ENCODE measurements around the gene VCPKMT. TPM values are rescaled to one million over a fixed set of nuclear protein-coding genes. Genes with fewer than 3 reads are reported as not detected.
A peak's percentile ranks its signal among the peaks of the same experiment; 100 is the strongest.

Gene VCPKMT
- polyA plus RNA-seq, 2 of the 4 experiments (the other 2 are of a cell fraction), result 8.0 to 12.2 TPM

GRCh38 chr14:50101417-50101816 lies 15.0 kb downstream of the VCPKMT start:
- no peak for TF ChIP-seq ESRRA (IDR thresholded peaks at IDR 0.05; ENCODE audit: borderline replicate concordance, low read length)
- no peak for TF ChIP-seq CEBPB (IDR thresholded peaks at IDR 0.05)
- ChIA-PET CTCF (interaction anchor here (1.2 to 13.3 kb wide), 4 partner anchors 10 to 248 kb away, joined by 4 to 259 read pairs (median 15); no protein-coding TSS in a partner anchor), POLR2A (no interaction called here)
- 98% methylated on average over 7 of the region's 7 CpGs for WGBS (ENCODE audit: missing lambda C conversion rate)
- FAIRE-seq (no peak), DNase-seq (ENCODE audit: low read depth in 1 of 2, low spot score in 1 of 2) (no peak), ATAC-seq (no peak)
- H3K4me2 ChIP-seq, result no peak overlapping the region
- no peak overlapping the region for H3K4me3 ChIP-seq
- peaks cover 15% of the 10 kb centered on the region; the same call in 2 of the 3 replicates for H3K4me1 ChIP-seq
- H3K27ac ChIP-seq, result no peak overlapping the region
- H3K9me3 ChIP-seq, result no peaks in the 10 kb centered on the region

DNA sequence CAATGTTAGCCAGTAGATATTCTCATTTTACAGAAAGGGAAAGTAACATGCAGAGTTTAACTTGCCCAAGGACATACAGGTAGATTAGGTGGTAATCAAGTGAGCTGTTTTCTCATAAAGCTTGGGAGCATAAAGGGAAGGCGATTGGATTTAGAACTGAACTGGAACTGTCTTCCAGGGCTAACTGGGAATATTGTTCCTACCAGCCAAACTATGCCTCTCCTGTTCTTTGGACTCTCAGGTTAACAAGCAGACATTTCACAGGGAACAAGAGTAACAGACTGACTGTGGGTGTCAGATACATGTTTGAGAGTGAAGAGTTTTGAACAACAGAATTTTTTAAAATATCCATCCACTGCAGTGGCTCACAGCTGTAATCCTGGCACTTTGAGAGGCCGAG lies 15.6 kb downstream of the VCPKMT start:
- FAIRE-seq (no peak), DNase-seq (ENCODE audit: low read depth in 1 of 2, low spot score in 1 of 2) (no peak), ATAC-seq (no peak)
- H3K4me3 ChIP-seq, result no peak overlapping the region
- 83% methylated on average over 2 of the region's 2 CpGs for WGBS (ENCODE audit: missing lambda C conversion rate)
- H3K9me3 ChIP-seq, result no peaks in the 10 kb centered on the region
- TF ChIP-seq KDM1A (IDR thresholded peaks at IDR 0.05; ENCODE audit: low read depth) (no peak), CHD4 (IDR thresholded peaks at IDR 0.05; ENCODE audit: borderline replicate concordance) (no peak), HOXA7 (CRISPR knock-in tag; IDR thresholded peaks at IDR 0.05) (no peak), CEBPB (IDR thresholded peaks at IDR 0.05) (no peak), ZNF302 (CRISPR knock-in tag; IDR thresholded peaks at IDR 0.05) (no peak)
- TF ChIP-seq, protein P1, sequence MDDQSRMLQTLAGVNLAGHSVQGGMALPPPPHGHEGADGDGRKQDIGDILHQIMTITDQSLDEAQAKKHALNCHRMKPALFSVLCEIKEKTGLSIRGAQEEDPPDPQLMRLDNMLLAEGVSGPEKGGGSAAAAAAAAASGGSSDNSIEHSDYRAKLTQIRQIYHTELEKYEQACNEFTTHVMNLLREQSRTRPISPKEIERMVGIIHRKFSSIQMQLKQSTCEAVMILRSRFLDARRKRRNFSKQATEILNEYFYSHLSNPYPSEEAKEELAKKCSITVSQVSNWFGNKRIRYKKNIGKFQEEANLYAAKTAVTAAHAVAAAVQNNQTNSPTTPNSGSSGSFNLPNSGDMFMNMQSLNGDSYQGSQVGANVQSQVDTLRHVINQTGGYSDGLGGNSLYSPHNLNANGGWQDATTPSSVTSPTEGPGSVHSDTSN (IDR thresholded peaks at IDR 0.05), result no peak
- ChIA-PET CTCF (interaction anchor here (1.2 to 13.3 kb wide), 4 partner anchors 10 to 247 kb away, joined by 4 to 259 read pairs (median 15); no protein-coding TSS in a partner anchor), POLR2A (no interaction called here)
- no peak overlapping the region for H3K27ac ChIP-seq
- no peak overlapping the region for H3K4me2 ChIP-seq
- peaks cover 15% of the 10 kb centered on the region; the same call in 2 of the 3 replicates for H3K4me1 ChIP-seq

DNA sequence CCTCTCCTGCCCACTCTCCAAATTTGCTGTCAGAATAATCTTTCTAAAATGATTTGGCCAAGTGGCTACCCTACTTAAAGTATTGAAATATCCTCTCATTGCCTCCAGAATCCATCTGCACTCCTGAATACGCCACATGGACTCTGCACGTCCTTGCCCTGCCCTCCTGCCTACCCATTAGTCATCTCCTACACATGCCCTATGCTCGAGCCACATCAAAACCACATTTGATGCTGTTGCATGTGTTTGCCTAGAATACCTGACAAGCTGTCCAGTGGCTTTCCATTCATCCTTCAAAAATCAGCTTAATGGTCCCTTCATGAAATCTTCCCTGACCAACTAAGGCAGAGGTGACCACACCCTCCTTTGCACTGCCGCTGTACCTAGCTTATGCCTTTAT lies 17.0 kb downstream of the VCPKMT start:
- peaks cover 10% of the 10 kb centered on the region; the same call in 2 of the 3 replicates for H3K4me1 ChIP-seq
- TF ChIP-seq REST (IDR thresholded peaks at IDR 0.05), result no peak
- TF ChIP-seq, protein P2, sequence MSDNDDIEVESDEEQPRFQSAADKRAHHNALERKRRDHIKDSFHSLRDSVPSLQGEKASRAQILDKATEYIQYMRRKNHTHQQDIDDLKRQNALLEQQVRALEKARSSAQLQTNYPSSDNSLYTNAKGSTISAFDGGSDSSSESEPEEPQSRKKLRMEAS (IDR thresholded peaks at IDR 0.05), result 0 out of 2 replicates have a peak, but pooled peaks have one; percentile 20
- DNase-seq (ENCODE audit: low read depth in 1 of 2, low spot score in 1 of 2) (no peak), FAIRE-seq (no peak), ATAC-seq (peak in 1 of 2 experiments; percentile 33; a peak in 1 of 6 replicates)
- 68% methylated on average over 4 of the region's 4 CpGs for WGBS (ENCODE audit: missing lambda C conversion rate)
- no peak overlapping the region for H3K4me2 ChIP-seq
- CTCF ChIA-PET, result interaction anchor here (0.5 to 13.3 kb wide), 2 partner anchors 220 to 233 kb away, joined by 4 to 259 read pairs; no protein-coding TSS in a partner anchor
- no peak overlapping the region for H3K27ac ChIP-seq
- POLR2A ChIA-PET, result interaction anchor here (0.6 kb wide), 1 partner anchor 207 kb away, joined by 3 read pairs; the partner anchor contains the start of gene ARF6
- no peak overlapping the region for H3K4me3 ChIP-seq
- no peaks in the 10 kb centered on the region for H3K9me3 ChIP-seq

DNA sequence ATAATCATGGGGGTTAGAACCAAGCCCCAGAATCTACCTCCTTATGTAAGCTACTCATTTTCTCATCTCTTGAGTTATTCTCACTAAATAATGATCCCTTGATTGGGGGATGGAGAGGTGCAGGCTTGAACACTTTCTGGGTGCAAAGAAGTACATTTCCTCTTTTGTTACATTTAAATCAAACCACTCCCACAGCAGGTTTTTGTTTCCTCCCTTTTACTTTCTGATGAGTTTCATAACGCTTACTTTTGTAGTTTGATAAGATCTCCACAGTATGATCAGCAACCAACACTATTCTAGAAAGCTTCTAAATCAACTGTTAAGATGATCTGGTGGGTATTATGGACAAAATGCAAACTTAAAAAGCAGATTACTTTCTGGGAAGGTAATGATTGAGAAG lies 20.5 kb downstream of the VCPKMT start:
- ChIA-PET POLR2A (no interaction called here), CTCF (interaction anchor here (0.8 to 13.3 kb wide), 6 partner anchors 10 to 441 kb away, joined by 3 to 259 read pairs (median 6); no protein-coding TSS in a partner anchor)
- TF ChIP-seq HOXA7 (CRISPR knock-in tag; IDR thresholded peaks at IDR 0.05) (no peak), BHLHE40 (IDR thresholded peaks at IDR 0.05; ENCODE audit: low read depth, low read length) (no peak), CBX8 (IDR thresholded peaks at IDR 0.05) (no peak), MYC (IDR thresholded peaks at IDR 0.05; ENCODE audit: borderline replicate concordance, low read length) (no peak), HEYL (CRISPR knock-in tag; IDR thresholded peaks at IDR 0.05) (no peak), ZNF302 (CRISPR knock-in tag; IDR thresholded peaks at IDR 0.05) (no peak), NPAS2 (CRISPR knock-in tag; IDR thresholded peaks at IDR 0.05; ENCODE audit: borderline replicate concordance) (no peak), HES2 (IDR thresholded peaks at IDR 0.05) (no peak), POLR2AphosphoS2 (conservative IDR thresholded peaks at IDR 0.05; ENCODE audit: low read length) (no peak), CHD4 (IDR thresholded peaks at IDR 0.05; ENCODE audit: borderline replicate concordance) (no peak), RNF2 (IDR thresholded peaks at IDR 0.05; ENCODE audit: borderline replicate concordance, low read depth) (no peak)
- Histone ChIP-seq H3K9me3 (no peaks in the 10 kb centered on the region), H3K27ac (no peak overlapping the region), H3K4me1 (no peaks in the 10 kb centered on the region), H3K4me2 (no peak overlapping the region), H3K4me3 (no peak overlapping the region)
- DNase-seq (ENCODE audit: low read depth in 1 of 2, low spot score in 1 of 2) (no peak), ATAC-seq (no peak), FAIRE-seq (no peak)
- 95% methylated on average over 1 of the region's 1 CpG for WGBS (ENCODE audit: missing lambda C conversion rate)

Measured in A549 (cell line).